ENCODE measurements around the gene THAP6.
"Not testable (repeated sequence)": the region's sequence is repeated elsewhere in the genome, so short reads cannot be mapped to it uniquely, and the experiment has no call there.

THAP6 gene

DNA sequence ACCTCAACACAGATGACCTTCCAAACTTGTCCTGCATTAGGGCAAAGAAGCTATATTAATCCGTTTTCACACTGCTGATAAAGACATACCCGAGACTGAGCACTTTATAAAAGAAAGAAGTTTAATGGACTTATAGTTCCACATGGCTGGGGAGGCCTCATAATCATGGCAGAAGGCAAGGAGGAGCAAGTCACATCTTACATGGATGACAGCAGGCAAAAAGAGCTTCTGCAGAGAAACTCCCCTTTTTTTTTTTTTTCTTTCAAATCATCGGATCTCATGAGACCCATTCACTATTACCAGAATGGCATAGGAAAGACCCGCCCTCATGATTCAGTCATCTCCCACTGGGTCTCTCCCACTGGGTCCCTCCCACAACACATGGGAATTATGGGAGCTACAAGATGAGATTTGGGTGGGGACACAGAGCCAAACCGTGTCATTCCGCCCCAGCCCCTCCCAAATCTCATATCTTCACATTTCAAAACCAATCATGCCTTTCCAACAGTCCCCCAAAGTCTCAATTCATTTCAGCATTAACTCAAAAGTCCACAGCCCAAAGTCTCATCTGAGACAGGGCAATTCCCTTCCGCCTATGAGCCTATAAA lies 17.4 kb downstream of the THAP6 start:
- not testable (repeated sequence) for H2AFZ ChIP-seq (ENCODE audit: low read depth, low read length); H3K27me3 ChIP-seq (ENCODE audit: insufficient read depth, low read length); H3K4me1 ChIP-seq (ENCODE audit: insufficient read depth, low read length); H3K4me3 ChIP-seq (ENCODE audit: low read length); H3K9me3 ChIP-seq (ENCODE audit: low read length)
- peaks cover 44% of the 10 kb centered on the region for H3K36me3 ChIP-seq (ENCODE audit: insufficient read depth, low read length)

DNA sequence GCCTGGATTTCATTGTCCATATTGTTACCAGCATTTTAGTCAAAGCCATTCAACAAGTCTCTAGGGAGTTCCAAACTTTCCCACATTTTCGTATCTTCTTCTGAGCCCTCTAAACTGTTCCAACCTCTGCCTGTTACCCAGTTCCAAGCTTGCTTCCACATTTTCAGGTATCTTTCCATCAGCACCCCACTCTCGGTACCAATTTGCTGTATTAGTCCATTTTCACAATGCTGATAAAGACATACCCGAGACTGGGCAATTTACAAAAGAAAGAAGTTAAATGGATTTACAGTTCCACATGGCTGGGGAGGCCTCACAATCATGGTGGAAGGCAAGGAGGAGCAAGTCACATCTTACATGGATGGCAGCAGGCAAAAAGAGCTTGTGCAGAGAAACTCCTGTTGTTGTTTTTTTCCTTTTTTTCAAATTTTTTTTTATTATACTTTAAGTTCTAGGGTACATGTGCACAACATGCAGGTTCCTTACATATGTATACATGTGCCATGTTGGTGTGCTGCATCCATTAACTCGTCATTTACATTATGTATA lies 19.1 kb downstream of the THAP6 start:
- H2AFZ ChIP-seq (ENCODE audit: low read depth, low read length); H3K4me3 ChIP-seq (ENCODE audit: low read length); H3K9me3 ChIP-seq (ENCODE audit: low read length); H3K27me3 ChIP-seq (ENCODE audit: insufficient read depth, low read length); H3K4me1 ChIP-seq (ENCODE audit: insufficient read depth, low read length): not testable (repeated sequence)
- H3K36me3 ChIP-seq (ENCODE audit: insufficient read depth, low read length): peaks cover 33% of the 10 kb centered on the region

DNA sequence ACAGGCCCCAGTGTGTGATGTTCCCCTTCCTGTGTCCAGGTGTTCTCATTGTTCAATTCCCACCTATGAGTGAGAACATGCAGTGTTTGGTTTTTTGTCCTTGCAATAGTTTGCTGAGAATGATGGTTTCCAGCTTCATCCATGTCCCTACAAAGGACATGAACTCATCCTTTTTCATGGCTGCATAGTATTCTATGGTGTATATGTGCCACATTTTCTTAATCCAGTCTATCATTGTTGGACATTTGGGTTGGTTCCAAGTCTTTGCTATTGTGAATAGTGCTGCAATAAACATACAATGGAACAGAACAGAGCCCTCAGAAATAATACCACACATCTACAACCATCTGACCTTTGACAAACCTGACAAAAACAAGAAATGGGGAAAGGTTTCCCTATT lies 19.7 kb downstream of the THAP6 start:
- H3K4me1 ChIP-seq (ENCODE audit: insufficient read depth, low read length); H2AFZ ChIP-seq (ENCODE audit: low read depth, low read length); H3K27me3 ChIP-seq (ENCODE audit: insufficient read depth, low read length); H3K4me3 ChIP-seq (ENCODE audit: low read length); H3K9me3 ChIP-seq (ENCODE audit: low read length): not testable (repeated sequence)
- H3K36me3 ChIP-seq (ENCODE audit: insufficient read depth, low read length): peaks cover 37% of the 10 kb centered on the region

DNA sequence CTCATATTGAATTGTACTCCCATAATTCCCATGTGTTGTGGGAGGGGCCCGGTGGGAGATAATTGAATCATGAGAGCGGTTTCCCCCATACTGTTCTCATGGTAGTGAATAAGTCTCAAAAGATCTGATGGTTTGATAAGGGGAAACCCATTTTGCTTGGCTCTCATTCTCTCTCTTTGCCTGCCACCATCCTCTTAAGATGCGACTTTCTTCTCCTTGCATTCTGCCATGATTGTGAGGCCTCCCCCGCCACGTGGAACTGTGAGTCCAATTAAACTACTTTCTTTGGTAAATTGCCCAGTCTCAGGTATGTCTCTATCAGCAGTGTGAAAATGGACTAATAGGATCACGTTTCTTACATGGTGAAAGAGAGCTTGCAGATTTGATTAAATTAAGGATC lies 23.0 kb downstream of the THAP6 start:
- H3K9me3 ChIP-seq (ENCODE audit: low read length); H3K4me1 ChIP-seq (ENCODE audit: insufficient read depth, low read length); H3K27me3 ChIP-seq (ENCODE audit: insufficient read depth, low read length); H2AFZ ChIP-seq (ENCODE audit: low read depth, low read length); H3K4me3 ChIP-seq (ENCODE audit: low read length): not testable (repeated sequence)
- peaks cover 23% of the 10 kb centered on the region for H3K36me3 ChIP-seq (ENCODE audit: insufficient read depth, low read length)

DNA sequence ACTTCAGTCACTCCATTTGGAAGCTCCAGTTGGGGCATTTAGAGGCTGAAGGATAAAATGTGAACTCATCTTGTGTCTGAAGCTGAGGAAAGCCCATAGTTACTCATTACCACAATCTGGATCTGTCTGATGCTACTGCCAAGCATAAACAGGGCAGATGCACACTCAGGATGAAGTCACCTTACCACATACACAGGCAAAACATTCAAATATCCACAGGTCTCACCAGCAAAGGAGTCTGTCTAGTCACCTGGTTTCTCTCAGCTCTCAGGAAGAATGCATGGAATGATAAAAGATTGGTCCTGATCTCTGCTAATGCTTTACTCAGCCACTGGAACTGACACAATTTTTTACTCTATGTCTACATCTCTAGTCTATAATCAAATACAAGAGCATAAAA lies 28.6 kb downstream of the THAP6 start:
- no peaks in the 10 kb centered on the region for H3K4me1 ChIP-seq (ENCODE audit: insufficient read depth, low read length)
- H3K27me3 ChIP-seq (ENCODE audit: insufficient read depth, low read length): no peaks in the 10 kb centered on the region
- H3K36me3 ChIP-seq (ENCODE audit: insufficient read depth, low read length): peaks cover 43% of the 10 kb centered on the region
- no peak overlapping the region for H3K4me3 ChIP-seq (ENCODE audit: low read length)
- no peaks in the 10 kb centered on the region for H3K9me3 ChIP-seq (ENCODE audit: low read length)
- H2AFZ ChIP-seq (ENCODE audit: low read depth, low read length): no peak overlapping the region

DNA sequence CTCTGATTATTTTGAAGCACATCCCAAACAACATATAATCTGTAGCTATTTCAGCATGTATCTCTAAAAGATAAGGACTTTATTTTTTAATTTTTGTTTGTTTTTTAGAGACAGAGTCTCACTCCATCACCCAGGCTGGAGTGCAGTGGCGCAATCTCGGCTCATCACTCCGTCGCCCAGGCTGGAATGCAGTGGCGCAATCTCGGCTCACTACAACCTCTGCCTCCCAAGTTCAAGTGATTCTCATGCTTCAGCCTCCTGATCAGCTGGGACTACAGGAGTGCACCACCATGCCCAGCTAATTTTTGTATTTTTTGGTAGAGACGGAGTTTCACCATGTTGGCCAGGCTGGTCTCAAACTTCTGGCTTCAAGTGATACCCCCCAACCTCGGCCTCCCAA lies 29.9 kb downstream of the THAP6 start:
- peaks cover 38% of the 10 kb centered on the region for H3K36me3 ChIP-seq (ENCODE audit: insufficient read depth, low read length)
- H3K4me1 ChIP-seq (ENCODE audit: insufficient read depth, low read length); H2AFZ ChIP-seq (ENCODE audit: low read depth, low read length); H3K9me3 ChIP-seq (ENCODE audit: low read length); H3K4me3 ChIP-seq (ENCODE audit: low read length); H3K27me3 ChIP-seq (ENCODE audit: insufficient read depth, low read length): not testable (repeated sequence)

DNA sequence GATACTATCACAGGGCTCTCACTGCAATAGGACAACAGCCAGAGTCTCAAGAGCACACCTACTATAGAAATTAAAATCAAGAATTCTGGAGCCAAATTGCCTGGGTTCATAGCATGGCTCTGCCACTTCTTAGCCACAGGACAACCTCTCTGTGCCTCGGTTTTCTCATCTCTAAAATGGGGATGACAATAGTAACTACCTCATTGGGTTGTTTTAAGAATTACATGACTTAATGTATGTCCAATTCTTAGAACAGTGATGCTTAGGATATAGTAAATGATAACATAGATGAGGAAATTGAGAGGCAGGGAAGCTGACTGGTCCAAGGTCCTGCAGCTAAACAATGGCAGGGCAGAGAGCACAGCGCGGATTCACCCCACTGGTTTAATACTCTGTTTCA lies 30.6 kb downstream of the THAP6 start:
- no peak overlapping the region for H3K4me3 ChIP-seq (ENCODE audit: low read length)
- no peaks in the 10 kb centered on the region for H3K4me1 ChIP-seq (ENCODE audit: insufficient read depth, low read length)
- peaks cover 35% of the 10 kb centered on the region for H3K36me3 ChIP-seq (ENCODE audit: insufficient read depth, low read length)
- no peaks in the 10 kb centered on the region for H3K9me3 ChIP-seq (ENCODE audit: low read length)
- H2AFZ ChIP-seq (ENCODE audit: low read depth, low read length): no peak overlapping the region
- H3K27me3 ChIP-seq (ENCODE audit: insufficient read depth, low read length): no peaks in the 10 kb centered on the region

DNA sequence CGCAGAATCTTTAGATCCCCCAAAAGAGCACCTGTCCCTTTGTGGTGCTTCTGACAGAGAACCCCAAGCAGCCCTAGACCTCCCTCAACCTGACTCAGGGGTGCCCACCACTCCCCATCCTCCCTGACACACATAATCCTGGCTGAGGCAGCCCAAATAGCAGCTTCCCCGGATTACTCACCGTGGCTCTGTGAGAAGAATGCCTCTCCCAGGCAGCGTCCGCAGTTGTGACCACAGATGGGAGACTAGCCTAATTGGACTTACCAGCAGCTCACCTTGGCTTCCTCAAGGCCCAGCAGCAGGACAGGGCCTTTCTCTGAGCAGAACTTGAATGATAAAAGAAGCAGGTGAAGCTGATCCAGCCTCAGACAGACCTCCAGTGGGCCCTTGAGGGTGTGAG lies 31.3 kb downstream of the THAP6 start:
- Histone ChIP-seq H2AFZ (ENCODE audit: low read depth, low read length) (no peak overlapping the region), H3K27me3 (ENCODE audit: insufficient read depth, low read length) (no peaks in the 10 kb centered on the region), H3K4me1 (ENCODE audit: insufficient read depth, low read length) (no peaks in the 10 kb centered on the region), H3K9me3 (ENCODE audit: low read length) (no peaks in the 10 kb centered on the region), H3K4me3 (ENCODE audit: low read length) (no peak overlapping the region), H3K36me3 (ENCODE audit: insufficient read depth, low read length) (peaks cover 29% of the 10 kb centered on the region)

DNA sequence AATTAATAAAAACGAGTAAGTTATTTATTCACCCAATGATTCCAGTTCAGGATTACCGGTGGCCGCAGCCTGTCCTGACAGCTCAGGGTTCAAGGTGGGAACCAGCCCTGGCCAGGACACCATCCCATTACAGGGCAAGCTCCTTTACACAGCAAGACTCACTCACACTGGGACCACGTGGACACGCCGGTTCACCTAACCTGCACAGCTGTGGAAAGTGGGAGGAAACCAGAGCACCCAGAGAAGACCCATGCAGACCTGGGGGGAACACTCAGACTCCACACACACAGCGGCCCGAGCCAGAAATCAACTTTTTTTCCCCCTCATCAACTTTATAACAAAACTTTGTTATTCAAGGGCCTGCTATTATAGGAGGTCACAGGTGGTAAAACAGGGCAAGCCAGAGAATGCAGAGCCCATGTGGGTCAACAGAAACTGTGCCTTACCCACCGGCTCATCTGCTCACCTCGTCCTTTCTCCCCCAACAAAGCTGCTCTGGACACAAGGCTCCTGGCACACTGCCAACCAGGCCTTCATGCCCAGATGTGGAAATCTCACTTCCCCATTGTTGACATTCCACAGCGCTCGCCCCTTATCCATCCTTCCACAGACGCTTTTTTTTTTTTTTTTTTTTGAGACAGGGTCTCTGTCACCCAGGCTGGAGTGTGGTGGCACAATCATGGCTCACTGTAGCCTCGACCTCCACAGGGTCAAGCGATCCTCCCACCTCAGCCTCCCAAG lies 33.5 kb downstream of the THAP6 start:
- H2AFZ ChIP-seq (ENCODE audit: low read depth, low read length): no peak overlapping the region
- H3K9me3 ChIP-seq (ENCODE audit: low read length): no peaks in the 10 kb centered on the region
- H3K36me3 ChIP-seq (ENCODE audit: insufficient read depth, low read length): peaks cover 26% of the 10 kb centered on the region
- no peaks in the 10 kb centered on the region for H3K27me3 ChIP-seq (ENCODE audit: insufficient read depth, low read length)
- no peak overlapping the region for H3K4me3 ChIP-seq (ENCODE audit: low read length)
- no peaks in the 10 kb centered on the region for H3K4me1 ChIP-seq (ENCODE audit: insufficient read depth, low read length)

DNA sequence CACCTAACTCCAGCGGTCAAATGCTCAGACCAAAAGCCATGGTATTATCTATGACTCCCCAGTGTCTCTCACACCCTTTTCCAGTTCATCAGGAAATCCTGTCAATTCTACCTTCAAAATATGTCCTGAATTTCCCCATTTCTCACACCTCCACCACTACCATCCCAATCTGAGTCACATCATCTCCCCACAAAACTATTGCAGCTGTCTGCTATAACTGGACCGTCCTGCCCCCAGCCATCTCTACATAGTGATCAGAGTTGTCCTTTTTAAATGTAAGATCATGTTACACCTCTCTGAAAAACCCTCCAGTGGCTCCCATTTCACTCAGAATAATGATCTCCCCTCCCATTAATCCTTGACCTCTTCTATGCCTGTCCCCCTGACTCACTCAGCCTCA lies 34.7 kb downstream of the THAP6 start:
- no peaks in the 10 kb centered on the region for H3K4me1 ChIP-seq (ENCODE audit: insufficient read depth, low read length)
- no peak overlapping the region for H2AFZ ChIP-seq (ENCODE audit: low read depth, low read length)
- no peaks in the 10 kb centered on the region for H3K27me3 ChIP-seq (ENCODE audit: insufficient read depth, low read length)
- no peaks in the 10 kb centered on the region for H3K9me3 ChIP-seq (ENCODE audit: low read length)
- no peak overlapping the region for H3K4me3 ChIP-seq (ENCODE audit: low read length)
- peaks cover 17% of the 10 kb centered on the region for H3K36me3 ChIP-seq (ENCODE audit: insufficient read depth, low read length)

DNA sequence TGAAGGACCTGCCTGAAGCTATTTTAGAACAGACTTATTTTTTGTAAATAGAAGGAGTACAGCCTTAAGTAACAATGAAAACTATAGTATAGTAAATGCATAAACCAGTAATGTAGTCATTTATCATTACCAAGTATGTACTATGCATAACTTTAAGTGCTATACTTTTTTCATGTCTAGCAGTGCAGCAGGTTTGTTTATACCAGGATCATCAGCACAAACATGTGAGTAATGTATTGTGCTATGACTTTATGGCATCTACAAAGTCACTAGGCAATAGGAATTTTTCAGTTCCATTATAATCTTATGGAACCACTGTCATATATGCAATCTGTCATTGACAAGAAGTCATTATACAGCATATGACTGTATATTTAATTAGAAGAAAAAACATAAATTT lies 38.2 kb downstream of the THAP6 start:
- no peaks in the 10 kb centered on the region for H3K36me3 ChIP-seq (ENCODE audit: insufficient read depth, low read length)
- no peaks in the 10 kb centered on the region for H3K9me3 ChIP-seq (ENCODE audit: low read length)
- H3K4me1 ChIP-seq (ENCODE audit: insufficient read depth, low read length): peaks cover 6% of the 10 kb centered on the region
- H3K4me3 ChIP-seq (ENCODE audit: low read length): no peak overlapping the region
- H3K27me3 ChIP-seq (ENCODE audit: insufficient read depth, low read length): no peaks in the 10 kb centered on the region
- no peak overlapping the region for H2AFZ ChIP-seq (ENCODE audit: low read depth, low read length)

DNA sequence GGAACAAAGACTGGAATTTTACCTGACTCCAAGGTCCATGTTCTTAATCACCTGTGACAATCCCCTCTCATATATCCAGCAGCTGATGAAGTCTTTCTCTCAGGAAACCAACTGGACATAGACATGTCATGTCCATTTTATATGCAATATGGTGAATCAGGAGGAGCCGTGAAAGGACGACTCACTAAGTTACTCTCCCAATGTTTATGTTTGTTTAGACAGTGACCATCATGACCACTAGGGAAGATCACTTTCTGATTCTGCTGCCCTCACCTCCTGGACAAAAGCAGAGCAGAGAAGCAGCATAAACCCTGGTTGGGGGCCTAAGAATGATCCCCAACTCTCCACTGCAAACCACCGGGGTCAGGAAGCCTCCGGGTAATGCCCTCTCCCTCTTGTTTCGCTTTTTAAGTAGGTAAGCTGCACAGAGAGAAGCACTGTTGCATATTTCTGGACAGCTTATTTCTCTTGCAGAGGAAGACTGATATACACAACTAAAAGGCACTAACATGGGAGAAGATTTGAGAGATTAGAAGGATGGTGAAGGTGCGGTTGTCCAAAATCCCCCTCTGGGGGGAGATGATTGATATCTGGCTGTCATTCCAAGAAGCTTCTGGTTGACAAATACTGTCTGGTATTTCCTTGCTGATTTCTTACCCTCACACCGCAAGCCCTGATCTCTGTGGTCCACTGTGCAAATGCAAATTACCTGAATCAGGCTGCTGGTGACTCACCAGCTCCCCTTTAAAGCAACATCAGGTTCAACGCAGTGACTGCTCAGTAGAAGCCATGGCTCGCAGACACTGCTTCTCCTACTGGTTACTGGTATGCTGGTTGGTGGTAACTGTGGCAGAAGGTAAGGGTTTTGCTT lies 41.3 kb downstream of the THAP6 start, which contains the start of gene ODAPH:
Gene ODAPH, plus strand, starts transcription at position 773 of the 871 bp plus-strand sequence. Its CDS starts 17 bp downstream, at position 790.
- Histone ChIP-seq H3K9me3 (ENCODE audit: low read length) (no peaks in the 10 kb centered on the region), H3K36me3 (ENCODE audit: insufficient read depth, low read length) (no peaks in the 10 kb centered on the region), H3K4me3 (ENCODE audit: low read length) (no peak within 1 kb of the TSS), H3K4me1 (ENCODE audit: insufficient read depth, low read length) (peaks cover 6% of the 10 kb centered on the region), H3K27me3 (ENCODE audit: insufficient read depth, low read length) (no peaks in the 10 kb centered on the region), H2AFZ (ENCODE audit: low read depth, low read length) (peak within 1 kb of the TSS; percentile 35)

DNA sequence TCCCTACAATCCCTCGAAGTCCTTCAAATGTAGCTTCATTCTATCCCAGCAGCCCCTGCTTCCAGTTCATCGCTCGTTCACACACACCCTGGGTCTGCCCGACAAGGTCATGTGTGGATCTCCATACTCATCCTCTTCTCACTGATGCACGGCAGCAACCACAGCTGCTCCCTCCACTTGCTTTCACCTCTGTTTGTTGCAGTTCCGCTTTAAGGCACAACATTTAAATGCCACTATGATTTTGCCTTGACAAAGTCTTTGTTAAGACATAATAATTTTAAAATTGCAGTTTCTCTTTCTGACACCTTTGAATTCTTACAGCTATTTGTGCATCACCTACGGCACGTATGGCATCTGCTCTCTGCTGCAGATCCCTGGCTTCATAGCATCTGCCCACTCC lies 43.4 kb downstream of the THAP6 start:
- no peak overlapping the region for H2AFZ ChIP-seq (ENCODE audit: low read depth, low read length)
- no peaks in the 10 kb centered on the region for H3K9me3 ChIP-seq (ENCODE audit: low read length)
- no peak overlapping the region for H3K4me3 ChIP-seq (ENCODE audit: low read length)
- H3K27me3 ChIP-seq (ENCODE audit: insufficient read depth, low read length): no peaks in the 10 kb centered on the region
- H3K4me1 ChIP-seq (ENCODE audit: insufficient read depth, low read length): peaks cover 6% of the 10 kb centered on the region
- no peaks in the 10 kb centered on the region for H3K36me3 ChIP-seq (ENCODE audit: insufficient read depth, low read length)
